ENCODE measurements around the gene SIN3A. TPM values are rescaled to one million over a fixed set of nuclear protein-coding genes. Genes with fewer than 3 reads are reported as not detected.

Gene SIN3A
- total and polyA plus RNA-seq, 2 experiments from 2014 or later, result 24.3 to 73.0 TPM

GRCh38 chr15:75436881-75437280 is 14.6 kb downstream of the SIN3A start:
- no peak overlapping the region for H3K4me3 Mint-ChIP-seq
- peaks cover 100% of the 10 kb centered on the region for H3K79me2 ChIP-seq (replicated peaks; ENCODE audit: insufficient read depth)
- no peaks in the 10 kb centered on the region for H3K27me3 ChIP-seq (ENCODE audit: insufficient read depth)
- no peak for DNase-seq (ENCODE audit: low spot score)
- peaks cover 28% of the 10 kb centered on the region for H3K36me3 Mint-ChIP-seq (ENCODE audit: low read depth)
- H3K4me1 ChIP-seq (ENCODE audit: insufficient read depth), result no peaks in the 10 kb centered on the region
- no peaks in the 10 kb centered on the region for H3K9me3 Mint-ChIP-seq
- no peaks in the 10 kb centered on the region; the same call in 1 of the 2 replicates for H3K9me2 ChIP-seq (ENCODE audit: insufficient read depth)
- no peaks in the 10 kb centered on the region for H3K4me1 Mint-ChIP-seq
- peaks cover 2% of the 10 kb centered on the region for H3K27me3 Mint-ChIP-seq (ENCODE audit: insufficient read depth, low read depth, poor library complexity)
- no peak for ATAC-seq
- no peak overlapping the region for H3K27ac Mint-ChIP-seq
- H3K27ac ChIP-seq (ENCODE audit: low read depth), result no peak overlapping the region
- H3K4me2 ChIP-seq, result no peak overlapping the region
- peaks cover 53% of the 10 kb centered on the region for H4K20me1 ChIP-seq (replicated peaks; ENCODE audit: insufficient read depth)
- H3F3A ChIP-seq (replicated peaks; ENCODE audit: low read depth), result peaks cover 5% of the 10 kb centered on the region; the same call in 1 of the 2 replicates
- H3K36me3 ChIP-seq (ENCODE audit: insufficient read depth), result peaks cover 4% of the 10 kb centered on the region
- no peak overlapping the region for H3K4me3 ChIP-seq
- H2AFZ ChIP-seq, result no peak overlapping the region
- TF ChIP-seq STAT1 (IDR thresholded peaks at IDR 0.05; ENCODE audit: unreplicated experiment), result no peak

GRCh38 chr15:75431682-75432081 is 19.8 kb downstream of the SIN3A start:
- Mint-ChIP-seq H3K4me3 (no peak overlapping the region), H3K4me1 (no peaks in the 10 kb centered on the region), H3K36me3 (ENCODE audit: low read depth) (peaks cover 36% of the 10 kb centered on the region), H3K27me3 (ENCODE audit: insufficient read depth, low read depth, poor library complexity) (peaks cover 4% of the 10 kb centered on the region), H3K9me3 (no peaks in the 10 kb centered on the region), H3K27ac (no peak overlapping the region)
- Histone ChIP-seq H3K27me3 (ENCODE audit: insufficient read depth) (no peaks in the 10 kb centered on the region), H3K9me2 (ENCODE audit: insufficient read depth) (no peaks in the 10 kb centered on the region; the same call in 1 of the 2 replicates), H3K4me2 (no peak overlapping the region), H3K79me2 (replicated peaks; ENCODE audit: insufficient read depth) (peaks cover 99% of the 10 kb centered on the region), H3K4me1 (ENCODE audit: insufficient read depth) (no peaks in the 10 kb centered on the region), H3K4me3 (no peak overlapping the region), H3F3A (replicated peaks; ENCODE audit: low read depth) (no peaks in the 10 kb centered on the region), H2AFZ (no peak overlapping the region), H3K36me3 (ENCODE audit: insufficient read depth) (peaks cover 32% of the 10 kb centered on the region), H3K27ac (ENCODE audit: low read depth) (no peak overlapping the region; the same call in 1 of the 2 replicates), H4K20me1 (replicated peaks; ENCODE audit: insufficient read depth) (peaks cover 22% of the 10 kb centered on the region)
- DNase-seq (ENCODE audit: low spot score), result peak; percentile 3
- no peak; the same call in 2 of the 3 replicates for ATAC-seq
- TF ChIP-seq STAT1 (IDR thresholded peaks at IDR 0.05; ENCODE audit: unreplicated experiment) (no peak), CTCF (conservative IDR thresholded peaks at IDR 0.05; ENCODE audit: low read depth in 2 of 2) (no peak), ZNF114 (CRISPR knock-in tag; IDR thresholded peaks at IDR 0.05) (no peak), ETS1 (IDR thresholded peaks at IDR 0.05) (no peak), REST (IDR thresholded peaks at IDR 0.05; ENCODE audit: unreplicated experiment) (no peak), POLR2AphosphoS5 (IDR thresholded peaks at IDR 0.05; ENCODE audit: low read depth) (no peak), ZNF462 (CRISPR knock-in tag; IDR thresholded peaks at IDR 0.05) (no peak), JUNB (IDR thresholded peaks at IDR 0.05; ENCODE audit: unreplicated experiment) (no peak), CREB1 (CRISPR knock-in tag; IDR thresholded peaks at IDR 0.05; ENCODE audit: low read depth) (no peak)

Measured in GM23338 (cell line).